Endothelial cell of umbilical vein (primary cell): ENCODE data around the gene TCF20. TPM values are rescaled to one million over a fixed set of nuclear protein-coding genes. Genes with fewer than 3 reads are reported as not detected.

Source experiments
- BruUV-seq: library from RNA; stranded (reverse); fragments of 400-500 nt; replicated peaks from 2 replicates; lab custom pipeline; 2021; lab: Mats Ljungman, UMichigan
- CTCF ChIA-PET: fragments of 300-600, 350-600 bp; sonication (Branson Sonifier 250); formaldehyde crosslinking; loops from one replicate; lab custom pipeline; 2021; ENCODE audit warnings: antibody characterized with exemption, inconsistent platforms; lab: Charles Lee
- POLR2A ChIA-PET: fragments of 300-600, 350-600 bp; sonication (Branson Sonifier 250); formaldehyde crosslinking; loops from one replicate; lab custom pipeline; 2021; ENCODE audit warnings: antibody characterized with exemption, inconsistent platforms; lab: Charles Lee
- DNase-seq: peaks from one replicate; pipeline ENCODE4 v3.0.0-alpha.2; 2011; ENCODE audit warnings: low read depth, low spot score
- FAIRE-seq: peaks from 2 replicates; lab custom pipeline; 2011; peaks lifted over from hg19 to GRCh38; lab: Jason Lieb, UNC
- H2AFZ ChIP-seq: 2 replicates; pipeline ENCODE4 v1.6.0; 2012; ENCODE audit warnings: low read depth, low read length, control low read depth, inconsistent platforms
- H3K27ac ChIP-seq: 2 replicates; pipeline ENCODE4 v1.5.1; 2011; ENCODE audit warnings: low read depth, mild to moderate bottlenecking, control low read depth, low read length, moderate library complexity; ENCODE audit not compliant: insufficient read depth
- H3K27me3 ChIP-seq, 2 experiments: 2 replicates each; pipeline versions ENCODE4 v1.6.0 to v1.6.1; 2011; ENCODE audit warnings: low read length in 2 of 2, mixed read lengths in 1 of 2; ENCODE audit not compliant: control insufficient read depth in 2 of 2, insufficient read depth in 2 of 2
- H3K36me3 ChIP-seq, 2 experiments: 2 replicates in 1 of 2; 3 replicates in 1 of 2; pipeline ENCODE4 v1.5.1; 2011; ENCODE audit warnings: low read length in 2 of 2, mild to moderate bottlenecking in 1 of 2, moderate library complexity in 1 of 2; ENCODE audit not compliant: control insufficient read depth in 2 of 2, insufficient read depth in 2 of 2; ENCODE audit errors: extremely low read depth in 1 of 2
- H3K4me1 ChIP-seq: 3 replicates; pipeline ENCODE4 v1.5.1; 2011; ENCODE audit warnings: mild to moderate bottlenecking, low read length; ENCODE audit not compliant: control insufficient read depth, insufficient read depth; ENCODE audit errors: extremely low read depth
- H3K4me2 ChIP-seq: 2 replicates; pipeline ENCODE4 v1.6.1; 2011; ENCODE audit warnings: low read length, control low read depth, mixed read lengths; ENCODE audit not compliant: insufficient read depth
- H3K4me3 ChIP-seq, 3 experiments: fragments of 200-600 bp in 1 of 3; sonication (generic), shearing (Covaris generic) in 1 of 3; replicated peaks in 1 of 3; 2 replicates each; pipeline ENCODE4 v1.5.1; 2011 to 2016; ENCODE audit warnings: control low read depth in 3 of 3, low read length in 3 of 3, mild to moderate bottlenecking in 2 of 3, inconsistent platforms in 1 of 3, low read depth in 1 of 3, moderate library complexity in 1 of 3; ENCODE audit not compliant: insufficient read depth in 1 of 3
- H3K79me2 ChIP-seq: 2 replicates; pipeline ENCODE4 v1.6.0; 2012; ENCODE audit warnings: low read length, inconsistent platforms; ENCODE audit not compliant: control insufficient read depth, insufficient read depth
- H3K9ac ChIP-seq: replicated peaks from 2 replicates; pipeline ENCODE3; 2011; ENCODE audit warnings: low read length, control low read depth; ENCODE audit not compliant: insufficient read depth; ENCODE audit errors: extremely low read depth
- H3K9me1 ChIP-seq: replicated peaks from 3 replicates; pipeline ENCODE4 v1.6.0; 2011; ENCODE audit warnings: mild to moderate bottlenecking, low read length; ENCODE audit not compliant: control insufficient read depth, insufficient read depth; ENCODE audit errors: extremely low read depth
- H3K9me3 ChIP-seq: replicated peaks from 2 replicates; pipeline ENCODE4 v1.5.1; 2012; ENCODE audit warnings: low read length, inconsistent platforms; ENCODE audit not compliant: control insufficient read depth, insufficient read depth
- H4K20me1 ChIP-seq: replicated peaks from 2 replicates; pipeline ENCODE3; 2011; ENCODE audit warnings: mild to moderate bottlenecking, low read length; ENCODE audit not compliant: control insufficient read depth, insufficient read depth; ENCODE audit errors: extremely low read depth
- EZH2 ChIP-seq: IDR thresholded peaks from 2 replicates; pipeline ENCODE4 v1.6.1; 2012; ENCODE audit warnings: borderline replicate concordance, low read depth, mild to moderate bottlenecking, moderate library complexity, low read length, inconsistent platforms; ENCODE audit not compliant: severe bottlenecking
- FOS ChIP-seq: IDR thresholded peaks from 2 replicates; pipeline ENCODE4 v1.6.1; 2011; ENCODE audit warnings: mild to moderate bottlenecking, low read length, moderate library complexity, borderline replicate concordance; ENCODE audit not compliant: insufficient read depth
- GATA2 ChIP-seq: IDR thresholded peaks from 2 replicates; pipeline ENCODE4 v1.7.0; 2011; ENCODE audit warnings: low read depth, mild to moderate bottlenecking, moderate library complexity, mixed read lengths, low read length; ENCODE audit not compliant: insufficient read length, insufficient read depth
- JUN ChIP-seq: IDR thresholded peaks from 2 replicates; pipeline ENCODE4 v1.6.1; 2011; ENCODE audit warnings: borderline replicate concordance, low read depth; ENCODE audit not compliant: insufficient read length, insufficient read depth
- MYC ChIP-seq: IDR thresholded peaks from one replicate; pipeline ENCODE4 v1.6.1; 2011; ENCODE audit warnings: mild to moderate bottlenecking, low read depth, low read length
- POLR2A ChIP-seq: IDR thresholded peaks from 2 replicates; pipeline ENCODE4 v1.6.1; 2012; ENCODE audit warnings: low read depth, mild to moderate bottlenecking, control low read depth, low read length
- POLR2AphosphoS5 ChIP-seq: IDR thresholded peaks from 2 replicates; pipeline ENCODE4 v1.6.1; 2012; ENCODE audit warnings: low read depth, mild to moderate bottlenecking, control low read depth, low read length, moderate library complexity; ENCODE audit not compliant: insufficient read depth
- dilution Hi-C: fragments of 300-500 bp; cut with MboI; formaldehyde crosslinking; loops from one replicate; pipeline ENCODE4 v1.15.0; 2019; ENCODE audit warnings: low sequenced_read_pairs; ENCODE audit not compliant: extremely low pct_ligation_motif_present
- intact Hi-C: fragments of 100-400 bp; cut with micrococcal nuclease; formaldehyde crosslinking; loops from one replicate; pipeline ENCODE4 v1.10.0; 2022
- polyA plus RNA-seq, 4 experiments: library from polyadenylated mRNA; depleted of rRNA in 3 of 4; stranded (reverse) in 3 of 4; unstranded in 1 of 4; fragments of >200 nt; gene quantifications; 2 replicates each; pipeline versions ENCODE4 v1.2.1 to v1.2.3, GENCODE V29; 2011 to 2012; ENCODE audit warnings: missing spikeins in 1 of 4
- total RNA-seq: library from RNA; stranded (reverse); gene quantifications from 2 replicates; pipeline ENCODE4 v1.2.3, GENCODE V29; 2021
- TF ChIP-seq, protein P1 (sequence below): IDR thresholded peaks from 2 replicates; pipeline ENCODE4 v1.6.1; 2011; ENCODE audit not compliant: insufficient read depth, insufficient read length

Gene TCF20
- total and polyA plus RNA-seq, 2 donors (not counting 3 experiments of a cell fraction or from before 2014, with no cell fraction given), result 11.2 to 36.7 TPM

DNA sequence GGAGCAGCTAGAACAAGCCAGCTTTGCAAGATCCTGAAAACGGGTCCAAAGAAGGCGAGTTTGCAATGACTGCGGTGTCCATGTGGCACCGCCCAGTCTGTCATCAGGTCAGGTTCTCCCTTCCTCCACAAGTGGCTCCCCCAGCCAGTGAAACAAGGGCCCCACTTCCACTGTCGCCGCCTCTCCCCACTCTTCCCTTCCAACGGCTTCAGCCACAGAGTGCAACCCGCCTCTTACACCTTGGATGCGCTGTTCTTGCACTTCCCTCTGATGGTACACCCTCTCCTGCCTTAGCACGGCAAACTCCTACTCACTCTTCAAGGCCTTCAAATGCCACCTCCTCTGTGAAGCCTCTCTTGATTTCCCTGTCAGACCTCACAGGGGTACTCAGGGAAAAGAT, 10.8 kb upstream of the TCF20 start:
- no peak for FAIRE-seq
- no peaks in the 10 kb centered on the region for H3K36me3 ChIP-seq
- CTCF ChIA-PET, result interaction anchor here (0.5 to 1.3 kb wide), 5 partner anchors 108 to 192 kb away, joined by 3 to 4 read pairs (median 3); no protein-coding TSS in a partner anchor
- no peaks in the 10 kb centered on the region for H3K79me2 ChIP-seq
- no peak overlapping the region for H3K27ac ChIP-seq
- H3K4me2 ChIP-seq, result no peak overlapping the region
- DNase-seq, result no peak
- intact Hi-C loops (no loop called here), dilution Hi-C loops (no loop called here)
- H3K27me3 ChIP-seq, result peaks cover 20 to 29% of the 10 kb centered on the region in 2 experiments
- H3K9me1 ChIP-seq, result no peaks in the 10 kb centered on the region
- H3K9me3 ChIP-seq, result no peaks in the 10 kb centered on the region
- H4K20me1 ChIP-seq, result no peaks in the 10 kb centered on the region
- POLR2A ChIA-PET, result no interaction called here
- TF ChIP-seq POLR2A, result no peak
- no peak for TF ChIP-seq FOS
- no peak for TF ChIP-seq POLR2AphosphoS5
- TF ChIP-seq MYC, result no peak
- no peak for TF ChIP-seq EZH2
- TF ChIP-seq JUN, result no peak
- no peak for TF ChIP-seq GATA2
- H3K4me3 ChIP-seq, result no peak overlapping the region
- H2AFZ ChIP-seq, result no peak overlapping the region
- no peak overlapping the region for H3K9ac ChIP-seq
- no TSS peak for BruUV-seq
- peaks cover 3% of the 10 kb centered on the region for H3K4me1 ChIP-seq

DNA sequence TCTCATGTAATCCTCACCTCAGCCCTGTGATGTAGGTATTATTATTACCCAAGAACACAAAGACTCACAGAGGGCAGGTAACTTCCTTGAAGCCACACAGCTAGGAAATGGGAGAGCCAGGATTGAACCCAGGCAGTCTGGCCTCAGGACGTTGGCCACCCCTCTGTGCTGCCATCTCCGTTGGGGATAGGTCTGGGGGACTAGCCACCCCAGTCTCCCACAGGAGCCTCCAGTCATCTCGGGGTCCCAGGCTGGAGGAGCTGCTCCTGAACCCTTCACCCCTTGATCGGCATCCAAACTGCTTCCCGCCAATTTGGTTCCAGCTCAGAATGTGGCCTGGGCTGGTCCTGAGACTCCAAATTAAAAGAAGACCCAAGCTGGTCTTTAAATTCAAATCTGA, 10.4 kb upstream of the TCF20 start:
- no peaks in the 10 kb centered on the region for H3K36me3 ChIP-seq
- no peaks in the 10 kb centered on the region for H4K20me1 ChIP-seq
- no peak overlapping the region for H3K9ac ChIP-seq
- CTCF ChIA-PET, result interaction anchor here (0.5 to 1.3 kb wide), 5 partner anchors 108 to 192 kb away, joined by 3 to 4 read pairs (median 3); no protein-coding TSS in a partner anchor
- H3K79me2 ChIP-seq, result no peaks in the 10 kb centered on the region
- dilution Hi-C loops, result no loop called here
- TF ChIP-seq, protein P1, sequence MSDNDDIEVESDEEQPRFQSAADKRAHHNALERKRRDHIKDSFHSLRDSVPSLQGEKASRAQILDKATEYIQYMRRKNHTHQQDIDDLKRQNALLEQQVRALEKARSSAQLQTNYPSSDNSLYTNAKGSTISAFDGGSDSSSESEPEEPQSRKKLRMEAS, result no peak
- no peak for TF ChIP-seq GATA2
- H3K4me1 ChIP-seq, result no peaks in the 10 kb centered on the region
- peaks cover 20 to 29% of the 10 kb centered on the region in 2 experiments for H3K27me3 ChIP-seq
- no peak overlapping the region for H3K4me2 ChIP-seq
- no peaks in the 10 kb centered on the region for H3K9me1 ChIP-seq
- H3K4me3 ChIP-seq, result no peak overlapping the region
- POLR2A ChIA-PET, result no interaction called here
- DNase-seq, result no peak
- intact Hi-C loops, result no loop called here
- H3K27ac ChIP-seq, result no peak overlapping the region
- no peak overlapping the region for H2AFZ ChIP-seq
- no peaks in the 10 kb centered on the region for H3K9me3 ChIP-seq
- BruUV-seq, result no TSS peak
- no peak for FAIRE-seq
